A549 (cell line): ENCODE measurements around the gene CDC42BPB.

Experiments
- CEBPB ChIP-seq, 2 experiments: fragments of >200 bp in 1 of 2; sonication (Bioruptor Twin) in 1 of 2; formaldehyde crosslinking in 1 of 2; IDR thresholded peaks; 2 replicates each; pipeline ENCODE4 v1.6.1; 2012 to 2016
- JUN ChIP-seq, 2 experiments: fragments of >200 bp; sonication (Bioruptor Twin); formaldehyde crosslinking; IDR thresholded peaks; 2 replicates in 1 of 2; 3 replicates in 1 of 2; pipeline ENCODE4 v1.6.1; 2016 to 2017
- MAZ ChIP-seq: fragments of 150-350 bp; IDR thresholded peaks from 2 replicates; pipeline ENCODE4 v1.6.1; 2014; ENCODE audit warnings: antibody characterized with exemption, low read depth, low read length, borderline replicate concordance
- POLR2A ChIP-seq: IDR thresholded peaks from 2 replicates; pipeline ENCODE4 v1.6.1; 2012; ENCODE audit warnings: mild to moderate bottlenecking, low read length
- SMC3 ChIP-seq: fragments of >200 bp; sonication (Bioruptor Twin); formaldehyde crosslinking; IDR thresholded peaks from 3 replicates; pipeline ENCODE4 v1.6.1; 2018; ENCODE audit warnings: inconsistent platforms

DNA sequence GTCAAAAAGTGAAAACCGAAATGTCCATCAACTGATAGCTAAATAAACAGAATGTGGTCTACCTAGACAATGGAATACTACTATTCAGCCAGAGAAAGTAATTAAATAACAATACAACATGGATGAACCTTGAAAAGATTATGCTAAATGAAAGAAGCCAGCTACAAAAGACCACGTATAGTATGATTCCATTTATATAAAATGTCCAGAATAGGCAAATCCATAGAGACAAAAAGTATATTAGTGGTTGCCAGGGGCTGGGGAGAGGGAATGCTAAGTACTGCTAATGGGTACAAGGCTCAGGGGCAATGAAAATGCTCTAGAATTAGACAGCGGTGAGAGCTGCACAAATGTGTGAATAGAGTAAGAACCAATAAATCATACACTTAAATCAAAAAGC is 29.9 kb downstream of the CDC42BPB start:
- no peak for TF ChIP-seq MAZ
- TF ChIP-seq SMC3 = no peak
- no peak for TF ChIP-seq CEBPB (IDR thresholded peaks at IDR 0.05)
- no peak for TF ChIP-seq POLR2A
- TF ChIP-seq JUN (IDR thresholded peaks at IDR 0.05) = no peak
